Measurements from ENCODE around the gene COX4I2.

DNA sequence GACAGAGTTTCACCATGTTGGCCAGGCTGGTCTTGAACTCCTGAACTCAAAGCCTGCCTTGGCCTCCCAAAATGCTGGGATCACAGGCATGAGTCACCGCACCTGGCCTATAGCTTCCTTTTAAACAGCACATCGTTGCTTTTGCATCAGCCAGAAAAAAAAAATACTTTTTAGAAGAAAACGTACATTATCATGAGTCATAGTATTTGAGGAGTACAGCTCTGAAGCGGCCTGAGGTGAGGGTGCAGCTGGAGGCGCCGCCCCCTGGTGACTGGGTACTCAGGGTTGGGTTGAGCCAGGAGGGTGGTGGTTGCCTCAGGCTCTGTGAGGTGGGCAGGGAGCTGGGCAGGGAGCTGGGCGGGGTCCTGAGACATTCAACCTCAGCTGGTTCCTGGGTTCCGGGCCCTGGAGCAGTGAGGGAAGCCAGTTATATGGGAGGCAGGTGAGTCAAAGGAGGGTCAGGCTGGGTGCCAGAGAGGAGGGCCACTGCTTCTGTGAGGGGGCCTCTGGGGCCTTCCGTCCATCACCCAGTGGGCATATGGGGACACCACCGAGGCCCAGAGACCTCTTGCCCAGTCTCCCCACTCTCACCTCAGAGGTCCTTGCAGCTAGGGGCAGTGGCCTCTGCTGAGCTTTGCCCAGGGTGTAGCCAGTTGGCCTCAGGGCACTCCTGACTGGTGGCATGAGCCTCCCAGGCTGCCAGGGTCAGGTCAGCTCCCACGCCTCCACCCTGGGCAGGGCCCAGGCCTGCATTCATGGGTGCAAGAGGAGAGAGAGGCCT lies 44.3 kb upstream of the COX4I2 start:
- TF ChIP-seq, protein P1, sequence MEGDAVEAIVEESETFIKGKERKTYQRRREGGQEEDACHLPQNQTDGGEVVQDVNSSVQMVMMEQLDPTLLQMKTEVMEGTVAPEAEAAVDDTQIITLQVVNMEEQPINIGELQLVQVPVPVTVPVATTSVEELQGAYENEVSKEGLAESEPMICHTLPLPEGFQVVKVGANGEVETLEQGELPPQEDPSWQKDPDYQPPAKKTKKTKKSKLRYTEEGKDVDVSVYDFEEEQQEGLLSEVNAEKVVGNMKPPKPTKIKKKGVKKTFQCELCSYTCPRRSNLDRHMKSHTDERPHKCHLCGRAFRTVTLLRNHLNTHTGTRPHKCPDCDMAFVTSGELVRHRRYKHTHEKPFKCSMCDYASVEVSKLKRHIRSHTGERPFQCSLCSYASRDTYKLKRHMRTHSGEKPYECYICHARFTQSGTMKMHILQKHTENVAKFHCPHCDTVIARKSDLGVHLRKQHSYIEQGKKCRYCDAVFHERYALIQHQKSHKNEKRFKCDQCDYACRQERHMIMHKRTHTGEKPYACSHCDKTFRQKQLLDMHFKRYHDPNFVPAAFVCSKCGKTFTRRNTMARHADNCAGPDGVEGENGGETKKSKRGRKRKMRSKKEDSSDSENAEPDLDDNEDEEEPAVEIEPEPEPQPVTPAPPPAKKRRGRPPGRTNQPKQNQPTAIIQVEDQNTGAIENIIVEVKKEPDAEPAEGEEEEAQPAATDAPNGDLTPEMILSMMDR (IDR thresholded peaks at IDR 0.05; ENCODE audit: low read depth, low read length): no peak
- no peak for TF ChIP-seq EZH2phosphoT487 (IDR thresholded peaks at IDR 0.05; ENCODE audit: low read depth)
